Measurements from ENCODE around the gene DHRSX. TPM values are rescaled to one million over a fixed set of nuclear protein-coding genes. Genes with fewer than 3 reads are reported as not detected.

Gene DHRSX
- total and polyA plus RNA-seq, 2 of the 13 experiments (the other 11 are each of a cell fraction or from before 2014, with no cell fraction given) = 15.5 to 24.3 TPM

GRCh38 chrX:2497961-2498780, 2.6 kb downstream of the DHRSX start (continued):
- TF ChIP-seq, protein P1, sequence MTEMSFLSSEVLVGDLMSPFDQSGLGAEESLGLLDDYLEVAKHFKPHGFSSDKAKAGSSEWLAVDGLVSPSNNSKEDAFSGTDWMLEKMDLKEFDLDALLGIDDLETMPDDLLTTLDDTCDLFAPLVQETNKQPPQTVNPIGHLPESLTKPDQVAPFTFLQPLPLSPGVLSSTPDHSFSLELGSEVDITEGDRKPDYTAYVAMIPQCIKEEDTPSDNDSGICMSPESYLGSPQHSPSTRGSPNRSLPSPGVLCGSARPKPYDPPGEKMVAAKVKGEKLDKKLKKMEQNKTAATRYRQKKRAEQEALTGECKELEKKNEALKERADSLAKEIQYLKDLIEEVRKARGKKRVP (CRISPR knock-in tag; IDR thresholded peaks at IDR 0.05) = no peak
- no peak for TF ChIP-seq ZNF687 (CRISPR knock-in tag; IDR thresholded peaks at IDR 0.05)
- TF ChIP-seq, protein P2, sequence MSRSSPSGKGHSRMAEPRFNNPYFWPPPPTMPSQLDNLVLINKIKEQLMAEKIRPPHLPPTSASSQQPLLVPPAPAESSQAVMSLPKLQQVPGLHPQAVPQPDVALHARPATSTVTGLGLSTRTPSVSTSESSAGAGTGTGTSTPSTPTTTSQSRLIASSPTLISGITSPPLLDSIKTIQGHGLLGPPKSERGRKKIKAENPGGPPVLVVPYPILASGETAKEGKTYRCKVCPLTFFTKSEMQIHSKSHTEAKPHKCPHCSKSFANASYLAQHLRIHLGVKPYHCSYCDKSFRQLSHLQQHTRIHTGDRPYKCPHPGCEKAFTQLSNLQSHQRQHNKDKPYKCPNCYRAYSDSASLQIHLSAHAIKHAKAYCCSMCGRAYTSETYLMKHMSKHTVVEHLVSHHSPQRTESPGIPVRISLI (CRISPR knock-in tag; IDR thresholded peaks at IDR 0.05; ENCODE audit: borderline replicate concordance) = peak; percentile 80; the same call in 1 of the 2 replicates
- TF ChIP-seq, protein P3, sequence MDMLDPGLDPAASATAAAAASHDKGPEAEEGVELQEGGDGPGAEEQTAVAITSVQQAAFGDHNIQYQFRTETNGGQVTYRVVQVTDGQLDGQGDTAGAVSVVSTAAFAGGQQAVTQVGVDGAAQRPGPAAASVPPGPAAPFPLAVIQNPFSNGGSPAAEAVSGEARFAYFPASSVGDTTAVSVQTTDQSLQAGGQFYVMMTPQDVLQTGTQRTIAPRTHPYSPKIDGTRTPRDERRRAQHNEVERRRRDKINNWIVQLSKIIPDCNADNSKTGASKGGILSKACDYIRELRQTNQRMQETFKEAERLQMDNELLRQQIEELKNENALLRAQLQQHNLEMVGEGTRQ (IDR thresholded peaks at IDR 0.05; ENCODE audit: low read depth, low read length) = peak; percentile 59
- TF ChIP-seq, protein P3 (CRISPR knock-in tag; IDR thresholded peaks at IDR 0.05; ENCODE audit: borderline replicate concordance) = peak; percentile 60; the same call in 1 of the 2 replicates
- TF ChIP-seq ZNF564 (CRISPR knock-in tag; IDR thresholded peaks at IDR 0.05) = no peak
- TF ChIP-seq KAT7 (CRISPR knock-in tag; IDR thresholded peaks at IDR 0.05; ENCODE audit: borderline replicate concordance) = peak; percentile 65; the same call in 1 of the 2 replicates
- TF ChIP-seq ZNF652 (CRISPR knock-in tag; IDR thresholded peaks at IDR 0.05; ENCODE audit: borderline replicate concordance, low read depth) = no peak
- TF ChIP-seq KDM2A (CRISPR knock-in tag; IDR thresholded peaks at IDR 0.05; ENCODE audit: borderline replicate concordance, low read depth) = peak; percentile 8; the same call in 1 of the 2 replicates
- no peak for TF ChIP-seq TP53 (CRISPR knock-in tag; conservative IDR thresholded peaks at IDR 0.05)
- no peak for TF ChIP-seq E2F1 (CRISPR knock-in tag; IDR thresholded peaks at IDR 0.05)
- TF ChIP-seq NFKB2 (CRISPR knock-in tag; IDR thresholded peaks at IDR 0.05; ENCODE audit: borderline replicate concordance) = no peak
- TF ChIP-seq CHCHD3 (CRISPR knock-in tag; IDR thresholded peaks at IDR 0.05) = no peak
- TF ChIP-seq POGK (CRISPR knock-in tag; conservative IDR thresholded peaks at IDR 0.05) = no peak
- peak; percentile 49; the same call in 1 of the 2 replicates for TF ChIP-seq ELF3 (CRISPR knock-in tag; IDR thresholded peaks at IDR 0.05)
- no peak for TF ChIP-seq NFIB (CRISPR knock-in tag; IDR thresholded peaks at IDR 0.05; ENCODE audit: borderline replicate concordance)

All from HepG2 (cell line).